ENCODE measurements around the gene RUFY3. TPM values are rescaled to one million over a fixed set of nuclear protein-coding genes. Genes with fewer than 3 reads are reported as not detected.

Gene RUFY3
- total and polyA plus RNA-seq, 9 of the 15 experiments (the other 6 are each of a cell fraction or from before 2014, with no cell fraction given): 4.2 to 31.1 (median 21.5) TPM

DNA sequence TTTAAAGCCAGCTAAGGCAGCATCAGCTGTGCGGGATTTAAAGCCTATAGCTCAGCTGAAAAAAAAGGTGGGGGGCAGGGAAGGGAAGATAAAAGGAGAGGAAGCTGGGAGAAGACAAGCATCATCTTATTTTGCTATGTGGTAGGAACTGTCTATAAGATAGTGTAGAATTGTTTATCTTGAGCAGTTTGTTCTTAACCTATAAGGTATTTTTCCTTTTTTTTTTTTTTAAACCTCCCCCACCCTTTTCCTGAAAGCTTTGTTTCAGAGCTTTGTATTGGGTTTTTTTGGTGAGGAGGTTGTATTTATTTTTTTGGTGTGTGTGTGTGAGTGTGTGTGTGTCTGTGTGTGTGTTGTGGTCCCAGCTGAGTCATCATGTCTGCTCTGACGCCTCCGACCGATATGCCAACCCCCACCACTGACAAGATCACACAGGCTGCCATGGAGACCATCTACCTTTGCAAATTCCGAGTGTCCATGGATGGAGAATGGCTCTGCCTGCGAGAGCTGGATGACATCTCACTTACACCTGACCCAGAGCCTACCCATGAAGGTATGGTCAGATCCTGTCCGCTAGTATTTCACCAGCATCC lies 531 bp downstream of the RUFY3 start (continued):
- TF ChIP-seq MAZ (CRISPR knock-in tag; conservative IDR thresholded peaks at IDR 0.05 in 1 of 2, IDR thresholded peaks at IDR 0.05 in 1 of 2) (no peak), CREM (IDR thresholded peaks at IDR 0.05; ENCODE audit: low read depth) (peak; percentile 63; the same call in 1 of the 2 replicates), ATF7 (IDR thresholded peaks at IDR 0.05) (peak; percentile 44; the same call in 1 of the 2 replicates), ZNF384 (IDR thresholded peaks at IDR 0.05; ENCODE audit: low read depth, low read length) (peak; percentile 61; the same call in 1 of the 2 replicates), HDAC6 (IDR thresholded peaks at IDR 0.05; ENCODE audit: low read depth, low read length) (no peak), MECOM (CRISPR knock-in tag; IDR thresholded peaks at IDR 0.05) (0 out of 2 replicates have a peak, but pooled peaks have one; percentile 38), CBFA2T3 (IDR thresholded peaks at IDR 0.05) (peak; percentile 50), NBN (IDR thresholded peaks at IDR 0.05; ENCODE audit: low read depth) (peak; percentile 37; the same call in 1 of the 2 replicates), ZNF644 (tag; IDR thresholded peaks at IDR 0.05; ENCODE audit: low read depth) (no peak), MCM7 (IDR thresholded peaks at IDR 0.05) (no peak), CBX2 (IDR thresholded peaks at IDR 0.05; ENCODE audit: insufficient read depth, low read length, poor library complexity, severe bottlenecking) (no peak), HDGF (IDR thresholded peaks at IDR 0.05) (no peak), FIP1L1 (IDR thresholded peaks at IDR 0.05; ENCODE audit: low read depth, low read length, poor library complexity, severe bottlenecking) (no peak), ZEB2 (IDR thresholded peaks at IDR 0.05) (peak; percentile 68; the same call in 1 of the 2 replicates), NFE2 (IDR thresholded peaks at IDR 0.05; ENCODE audit: low read depth) (peak; percentile 88), CTBP1 (IDR thresholded peaks at IDR 0.05; ENCODE audit: borderline replicate concordance) (peak; percentile 77), FOXM1 (IDR thresholded peaks at IDR 0.05; ENCODE audit: low read depth) (no peak), FOXM1 (CRISPR knock-in tag; IDR thresholded peaks at IDR 0.05; ENCODE audit: low read depth) (no peak)
- TF ChIP-seq, protein P1, sequence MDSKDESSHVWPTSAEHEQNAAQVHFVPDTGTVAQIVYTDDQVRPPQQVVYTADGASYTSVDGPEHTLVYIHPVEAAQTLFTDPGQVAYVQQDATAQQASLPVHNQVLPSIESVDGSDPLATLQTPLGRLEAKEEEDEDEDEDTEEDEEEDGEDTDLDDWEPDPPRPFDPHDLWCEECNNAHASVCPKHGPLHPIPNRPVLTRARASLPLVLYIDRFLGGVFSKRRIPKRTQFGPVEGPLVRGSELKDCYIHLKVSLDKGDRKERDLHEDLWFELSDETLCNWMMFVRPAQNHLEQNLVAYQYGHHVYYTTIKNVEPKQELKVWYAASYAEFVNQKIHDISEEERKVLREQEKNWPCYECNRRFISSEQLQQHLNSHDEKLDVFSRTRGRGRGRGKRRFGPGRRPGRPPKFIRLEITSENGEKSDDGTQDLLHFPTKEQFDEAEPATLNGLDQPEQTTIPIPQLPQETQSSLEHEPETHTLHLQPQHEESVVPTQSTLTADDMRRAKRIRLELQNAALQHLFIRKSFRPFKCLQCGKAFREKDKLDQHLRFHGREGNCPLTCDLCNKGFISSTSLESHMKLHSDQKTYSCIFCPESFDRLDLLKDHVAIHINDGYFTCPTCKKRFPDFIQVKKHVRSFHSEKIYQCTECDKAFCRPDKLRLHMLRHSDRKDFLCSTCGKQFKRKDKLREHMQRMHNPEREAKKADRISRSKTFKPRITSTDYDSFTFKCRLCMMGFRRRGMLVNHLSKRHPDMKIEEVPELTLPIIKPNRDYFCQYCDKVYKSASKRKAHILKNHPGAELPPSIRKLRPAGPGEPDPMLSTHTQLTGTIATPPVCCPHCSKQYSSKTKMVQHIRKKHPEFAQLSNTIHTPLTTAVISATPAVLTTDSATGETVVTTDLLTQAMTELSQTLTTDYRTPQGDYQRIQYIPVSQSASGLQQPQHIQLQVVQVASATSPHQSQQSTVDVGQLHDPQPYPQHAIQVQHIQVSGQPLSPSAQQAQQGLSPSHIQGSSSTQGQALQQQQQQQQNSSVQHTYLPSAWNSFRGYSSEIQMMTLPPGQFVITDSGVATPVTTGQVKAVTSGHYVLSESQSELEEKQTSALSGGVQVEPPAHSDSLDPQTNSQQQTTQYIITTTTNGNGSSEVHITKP (IDR thresholded peaks at IDR 0.05; ENCODE audit: partially characterized antibody): peak; percentile 13
- TF ChIP-seq, protein P2, sequence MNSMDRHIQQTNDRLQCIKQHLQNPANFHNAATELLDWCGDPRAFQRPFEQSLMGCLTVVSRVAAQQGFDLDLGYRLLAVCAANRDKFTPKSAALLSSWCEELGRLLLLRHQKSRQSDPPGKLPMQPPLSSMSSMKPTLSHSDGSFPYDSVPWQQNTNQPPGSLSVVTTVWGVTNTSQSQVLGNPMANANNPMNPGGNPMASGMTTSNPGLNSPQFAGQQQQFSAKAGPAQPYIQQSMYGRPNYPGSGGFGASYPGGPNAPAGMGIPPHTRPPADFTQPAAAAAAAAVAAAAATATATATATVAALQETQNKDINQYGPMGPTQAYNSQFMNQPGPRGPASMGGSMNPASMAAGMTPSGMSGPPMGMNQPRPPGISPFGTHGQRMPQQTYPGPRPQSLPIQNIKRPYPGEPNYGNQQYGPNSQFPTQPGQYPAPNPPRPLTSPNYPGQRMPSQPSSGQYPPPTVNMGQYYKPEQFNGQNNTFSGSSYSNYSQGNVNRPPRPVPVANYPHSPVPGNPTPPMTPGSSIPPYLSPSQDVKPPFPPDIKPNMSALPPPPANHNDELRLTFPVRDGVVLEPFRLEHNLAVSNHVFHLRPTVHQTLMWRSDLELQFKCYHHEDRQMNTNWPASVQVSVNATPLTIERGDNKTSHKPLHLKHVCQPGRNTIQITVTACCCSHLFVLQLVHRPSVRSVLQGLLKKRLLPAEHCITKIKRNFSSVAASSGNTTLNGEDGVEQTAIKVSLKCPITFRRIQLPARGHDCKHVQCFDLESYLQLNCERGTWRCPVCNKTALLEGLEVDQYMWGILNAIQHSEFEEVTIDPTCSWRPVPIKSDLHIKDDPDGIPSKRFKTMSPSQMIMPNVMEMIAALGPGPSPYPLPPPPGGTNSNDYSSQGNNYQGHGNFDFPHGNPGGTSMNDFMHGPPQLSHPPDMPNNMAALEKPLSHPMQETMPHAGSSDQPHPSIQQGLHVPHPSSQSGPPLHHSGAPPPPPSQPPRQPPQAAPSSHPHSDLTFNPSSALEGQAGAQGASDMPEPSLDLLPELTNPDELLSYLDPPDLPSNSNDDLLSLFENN (IDR thresholded peaks at IDR 0.05; ENCODE audit: low read depth in 2 of 2, low read length in 2 of 2): no peak
- TF ChIP-seq, protein P3, sequence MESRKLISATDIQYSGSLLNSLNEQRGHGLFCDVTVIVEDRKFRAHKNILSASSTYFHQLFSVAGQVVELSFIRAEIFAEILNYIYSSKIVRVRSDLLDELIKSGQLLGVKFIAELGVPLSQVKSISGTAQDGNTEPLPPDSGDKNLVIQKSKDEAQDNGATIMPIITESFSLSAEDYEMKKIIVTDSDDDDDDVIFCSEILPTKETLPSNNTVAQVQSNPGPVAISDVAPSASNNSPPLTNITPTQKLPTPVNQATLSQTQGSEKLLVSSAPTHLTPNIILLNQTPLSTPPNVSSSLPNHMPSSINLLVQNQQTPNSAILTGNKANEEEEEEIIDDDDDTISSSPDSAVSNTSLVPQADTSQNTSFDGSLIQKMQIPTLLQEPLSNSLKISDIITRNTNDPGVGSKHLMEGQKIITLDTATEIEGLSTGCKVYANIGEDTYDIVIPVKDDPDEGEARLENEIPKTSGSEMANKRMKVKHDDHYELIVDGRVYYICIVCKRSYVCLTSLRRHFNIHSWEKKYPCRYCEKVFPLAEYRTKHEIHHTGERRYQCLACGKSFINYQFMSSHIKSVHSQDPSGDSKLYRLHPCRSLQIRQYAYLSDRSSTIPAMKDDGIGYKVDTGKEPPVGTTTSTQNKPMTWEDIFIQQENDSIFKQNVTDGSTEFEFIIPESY (CRISPR knock-in tag; IDR thresholded peaks at IDR 0.05): 0 out of 2 replicates have a peak, but pooled peaks have one; percentile 22

Data from K562 (cell line).